Stimulated activated CD8-positive, alpha-beta memory T cell treated with anti-CD3 and anti-CD28 coated beads, Interleukin-2, amount 100 ng/mL, for 1 hour (primary cell): ENCODE results near the gene RCN2.
"Not testable (repeated sequence)": the region's sequence is repeated elsewhere in the genome, so short reads cannot be mapped to it uniquely, and the experiment has no call there.

Source experiments
- DNase-seq, 2 donors: peaks; one replicate each; pipeline ENCODE4 v3.0.0-alpha.2; 2020; ENCODE audit warnings: low read depth in 2 of 2

The RCN2 gene

GRCh38 chr15:76932135-76932966 lies 802 bp downstream of the RCN2 start:
- no peak for DNase-seq

GRCh38 chr15:76935620-76936019 lies 4.1 kb downstream of the RCN2 start:
- DNase-seq, result no peak

- DNase-seq, result no peak
Observed at GRCh38 chr15:76936671-76937070, 5.1 kb downstream of the RCN2 start.

GRCh38 chr15:76938752-76939151 lies 7.2 kb downstream of the RCN2 start:
- DNase-seq, result no peak

GRCh38 chr15:76939715-76940114 lies 8.2 kb downstream of the RCN2 start:
- DNase-seq, result no peak

- no peak for DNase-seq
Observed at GRCh38 chr15:76941636-76942035, 10.1 kb downstream of the RCN2 start.

- DNase-seq, result no peak
Observed at GRCh38 chr15:76942331-76942730, 10.8 kb downstream of the RCN2 start.

GRCh38 chr15:76945494-76946093 lies 14.0 kb downstream of the RCN2 start:
- DNase-seq, result no peak

- DNase-seq, result no peak
Observed at GRCh38 chr15:76947454-76947853, 15.9 kb downstream of the RCN2 start.

- DNase-seq, result no peak
Observed at GRCh38 chr15:76951220-76951619, 19.7 kb downstream of the RCN2 start.

- no peak for DNase-seq
Observed at GRCh38 chr15:76953913-76954312, 22.4 kb downstream of the RCN2 start.

- DNase-seq, result no peak
Observed at GRCh38 chr15:76954744-76955143, 23.2 kb downstream of the RCN2 start.

- DNase-seq, result no peak
Observed at GRCh38 chr15:76961268-76962011, 29.9 kb downstream of the RCN2 start.

GRCh38 chr15:76962337-76963013 lies 30.9 kb downstream of the RCN2 start:
- no peak for DNase-seq

- DNase-seq, result no peak
Observed at GRCh38 chr15:76963596-76963995, 32.0 kb downstream of the RCN2 start.

- no peak for DNase-seq
Observed at GRCh38 chr15:76964157-76964556, 32.6 kb downstream of the RCN2 start.

- not testable (repeated sequence) for DNase-seq
Observed at GRCh38 chr15:76966051-76966450, 34.5 kb downstream of the RCN2 start.

GRCh38 chr15:76967067-76967466 lies 35.5 kb downstream of the RCN2 start:
- DNase-seq, result no peak

- DNase-seq, result no peak
Observed at GRCh38 chr15:76968306-76968705, 36.8 kb downstream of the RCN2 start.

GRCh38 chr15:76972389-76973361 lies 41.1 kb downstream of the RCN2 start:
- DNase-seq, result no peak

- DNase-seq, result peak; percentile 33 to 52
Observed at GRCh38 chr15:76973362-76973743, 41.8 kb downstream of the RCN2 start.
